Gastrocnemius medialis (tissue), 4 donors: Measurements from ENCODE around the gene LTK.

ENCODE experiments used
- POLR2A ChIP-seq, 2 donors: fragments of 450-650 bp; IDR thresholded peaks; one replicate each; pipeline ENCODE4 v1.6.1; 2017; ENCODE audit warnings: antibody characterized with exemption in 2 of 2, mild to moderate bottlenecking in 2 of 2, moderate library complexity in 2 of 2
- TF ChIP-seq, protein P1 (sequence below), 5 experiments: fragments of 450-650 bp in 3 of 5; fragments of 200-600 bp in 2 of 5; sonication (generic) in 2 of 5; IDR thresholded peaks in 4 of 5; conservative IDR thresholded peaks in 1 of 5; 1 replicate in 4 of 5; 2 replicates in 1 of 5; pipeline ENCODE4 v1.5.1; 2016 to 2019; ENCODE audit warnings: antibody characterized with exemption in 5 of 5, mild to moderate bottlenecking in 3 of 5, moderate library complexity in 3 of 5

DNA sequence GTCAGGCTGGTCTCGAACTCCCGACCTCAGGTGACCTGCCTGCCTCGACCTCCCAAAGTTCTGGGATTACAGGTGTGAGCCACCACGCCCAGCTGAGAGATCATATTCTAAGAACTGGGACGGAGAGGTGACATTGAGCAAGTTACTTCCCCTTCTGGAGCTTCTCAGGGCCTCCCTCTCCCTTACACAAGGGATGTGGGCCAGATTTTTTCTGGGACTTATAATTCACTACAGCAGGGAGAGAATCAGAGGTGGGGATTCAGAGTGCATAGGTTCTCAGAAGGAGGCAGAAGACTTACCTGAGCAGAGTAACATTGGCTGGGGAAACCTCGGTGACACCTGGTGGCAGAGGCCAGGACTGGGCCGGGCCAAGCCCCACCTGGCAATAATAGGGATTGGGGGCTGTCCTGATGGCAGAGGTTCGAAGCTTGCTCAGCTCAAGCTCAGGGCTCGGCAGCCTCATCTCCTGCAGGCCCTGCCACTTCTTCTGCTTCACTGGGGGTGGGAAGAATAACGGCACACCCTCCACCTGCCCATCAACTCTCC lies 6.8 kb downstream of the LTK start:
- TF ChIP-seq, protein P1, sequence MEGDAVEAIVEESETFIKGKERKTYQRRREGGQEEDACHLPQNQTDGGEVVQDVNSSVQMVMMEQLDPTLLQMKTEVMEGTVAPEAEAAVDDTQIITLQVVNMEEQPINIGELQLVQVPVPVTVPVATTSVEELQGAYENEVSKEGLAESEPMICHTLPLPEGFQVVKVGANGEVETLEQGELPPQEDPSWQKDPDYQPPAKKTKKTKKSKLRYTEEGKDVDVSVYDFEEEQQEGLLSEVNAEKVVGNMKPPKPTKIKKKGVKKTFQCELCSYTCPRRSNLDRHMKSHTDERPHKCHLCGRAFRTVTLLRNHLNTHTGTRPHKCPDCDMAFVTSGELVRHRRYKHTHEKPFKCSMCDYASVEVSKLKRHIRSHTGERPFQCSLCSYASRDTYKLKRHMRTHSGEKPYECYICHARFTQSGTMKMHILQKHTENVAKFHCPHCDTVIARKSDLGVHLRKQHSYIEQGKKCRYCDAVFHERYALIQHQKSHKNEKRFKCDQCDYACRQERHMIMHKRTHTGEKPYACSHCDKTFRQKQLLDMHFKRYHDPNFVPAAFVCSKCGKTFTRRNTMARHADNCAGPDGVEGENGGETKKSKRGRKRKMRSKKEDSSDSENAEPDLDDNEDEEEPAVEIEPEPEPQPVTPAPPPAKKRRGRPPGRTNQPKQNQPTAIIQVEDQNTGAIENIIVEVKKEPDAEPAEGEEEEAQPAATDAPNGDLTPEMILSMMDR (IDR thresholded peaks at IDR 0.05 in 4 of 5, conservative IDR thresholded peaks at IDR 0.05 in 1 of 5): no peak
- TF ChIP-seq POLR2A (IDR thresholded peaks at IDR 0.05): no peak
